GM23248 (cell line): Measurements from ENCODE around the gene ASAP2.

Experiments
- EZH2 ChIP-seq: fragments of 200-600 bp; sonication (generic); IDR thresholded peaks from 2 replicates; pipeline ENCODE4 v1.6.1; 2018; ENCODE audit warnings: antibody characterized with exemption, mild to moderate bottlenecking; ENCODE audit not compliant: insufficient read depth, poor library complexity, severe bottlenecking
- EZH2phosphoT487 ChIP-seq: fragments of 200-600 bp; sonication (generic); IDR thresholded peaks from 2 replicates; pipeline ENCODE4 v1.6.1; 2018; ENCODE audit warnings: antibody characterized with exemption, moderate library complexity, mild to moderate bottlenecking, low read depth; ENCODE audit not compliant: insufficient read depth

GRCh38 chr2:9288681-9289338 is 82.2 kb downstream of the ASAP2 start:
- TF ChIP-seq EZH2 (no peak), EZH2phosphoT487 (no peak)
